HepG2 (cell line): ENCODE results near the gene PLCB4. TPM values are rescaled to one million over a fixed set of nuclear protein-coding genes. Genes with fewer than 3 reads are reported as not detected.

Experiments
- ATAC-seq: fragments of 200-7000 bp; cut with Tn5 transposase; 3 replicates; pipeline ENCODE4 v1.9.1; 2020; ENCODE audit warnings: mild to moderate bottlenecking, moderate library complexity
- BruUV-seq: library from RNA; stranded (reverse); fragments of 400-500 nt; replicated peaks from 2 replicates; lab custom pipeline; 2021; lab: Mats Ljungman, UMichigan
- CTCF ChIA-PET: fragments of 300-600 bp; formaldehyde crosslinking; extraction: SDS; loops from one replicate; lab custom pipeline; 2021; ENCODE audit warnings: low total read pairs, inconsistent platforms, low intra/inter-chr PET ratio; lab: Yijun Ruan, JAX
- POLR2A ChIA-PET: fragments of 350-600 bp; sonication (Branson Sonifier 250); formaldehyde crosslinking; loops from one replicate; lab custom pipeline; 2020; ENCODE audit warnings: antibody characterized with exemption, inconsistent platforms; lab: Yijun Ruan, JAX
- DNase-seq: peaks from one replicate; pipeline ENCODE4 v3.0.0-alpha.2; 2015; ENCODE audit warnings: low spot score
- FAIRE-seq: peaks from 3 replicates; lab custom pipeline; 2011; peaks lifted over from hg19 to GRCh38; lab: Jason Lieb, UNC
- H2AFZ ChIP-seq: one replicate; pipeline ENCODE4 v1.6.1; 2011; ENCODE audit warnings: low read length, inconsistent platforms
- H3K27ac ChIP-seq: fragments of 300-600 bp; 3 replicates; pipeline ENCODE4 v1.8.0; 2011; ENCODE audit warnings: mixed run types, mild to moderate bottlenecking, mixed read lengths, low read length, inconsistent platforms; ENCODE audit not compliant: insufficient read depth; ENCODE audit errors: extremely low read length
- H3K27me3 ChIP-seq, 2 experiments: fragments of 200-600 bp in 1 of 2; 2 replicates in 1 of 2; 3 replicates in 1 of 2; pipeline versions ENCODE4 v1.6.0 to v1.8.0; 2011; ENCODE audit warnings: low read length in 2 of 2, mild to moderate bottlenecking in 2 of 2, moderate library complexity in 2 of 2, inconsistent platforms in 1 of 2; ENCODE audit not compliant: insufficient read depth in 2 of 2, control insufficient read depth in 1 of 2
- H3K36me3 ChIP-seq, 2 experiments: fragments of 200-600 bp in 1 of 2; replicated peaks in 1 of 2; 2 replicates in 1 of 2; 3 replicates in 1 of 2; pipeline versions ENCODE4 v1.5.1 to v1.8.0; 2011; ENCODE audit warnings: low read length in 2 of 2, inconsistent platforms in 1 of 2; ENCODE audit not compliant: insufficient read depth in 2 of 2, control insufficient read depth in 1 of 2
- H3K4me1 ChIP-seq: 2 replicates; pipeline ENCODE4 v1.5.1; 2012; ENCODE audit warnings: low read length, inconsistent platforms; ENCODE audit not compliant: insufficient read depth
- H3K4me2 ChIP-seq: 2 replicates; pipeline ENCODE4 v1.6.0; 2011; ENCODE audit warnings: low read depth, low read length, inconsistent platforms
- H3K4me3 ChIP-seq, 3 experiments: fragments of 200-600 bp in 1 of 3; sonication (generic), shearing (Covaris generic) in 1 of 3; replicated peaks in 1 of 3; 2 replicates each; pipeline ENCODE4 v1.5.1; 2011 to 2016; ENCODE audit warnings: low read length in 3 of 3, inconsistent platforms in 2 of 3, low read depth in 2 of 3, mild to moderate bottlenecking in 2 of 3, control low read depth in 1 of 3, mixed read lengths in 1 of 3; ENCODE audit not compliant: insufficient read depth in 1 of 3
- H3K79me2 ChIP-seq: one replicate; pipeline ENCODE4 v1.6.1; 2011; ENCODE audit warnings: low read length, inconsistent platforms; ENCODE audit not compliant: insufficient read depth
- H3K9ac ChIP-seq: 2 replicates; pipeline ENCODE4 v1.6.0; 2011; ENCODE audit warnings: mild to moderate bottlenecking, low read depth, low read length, inconsistent platforms; ENCODE audit not compliant: insufficient read depth
- H3K9me3 ChIP-seq: 2 replicates; pipeline ENCODE4 v1.5.1; 2012; ENCODE audit warnings: mild to moderate bottlenecking, low read length
- H4K20me1 ChIP-seq: 2 replicates; pipeline ENCODE4 v1.6.0; 2011; ENCODE audit warnings: inconsistent platforms, mild to moderate bottlenecking, low read length, moderate library complexity; ENCODE audit not compliant: insufficient read depth
- AFF4 ChIP-seq: sonication (generic); formaldehyde crosslinking; IDR thresholded peaks from 2 replicates; pipeline ENCODE4 v1.4.0; 2020; ENCODE audit warnings: missing genetic modification reagents
- ARNTL ChIP-seq: sonication (generic); formaldehyde crosslinking; IDR thresholded peaks from 2 replicates; pipeline ENCODE4 v1.4.0; 2020; ENCODE audit warnings: mild to moderate bottlenecking, missing genetic modification reagents
- ATF4 ChIP-seq, 2 experiments: fragments of 450-650 bp in 1 of 2; sonication (generic) in 1 of 2; formaldehyde crosslinking; IDR thresholded peaks; 2 replicates each; pipeline versions ENCODE4 v1.5.0 to v1.8.0; 2020 to 2022; ENCODE audit warnings: mild to moderate bottlenecking in 1 of 2, missing genetic modification reagents in 1 of 2
- ATF7-NPFF ChIP-seq: sonication (generic); formaldehyde crosslinking; IDR thresholded peaks from 2 replicates; pipeline ENCODE4 v1.8.1; 2023; ENCODE audit warnings: mild to moderate bottlenecking, low read depth, missing genetic modification reagents, moderate library complexity
- CERS6 ChIP-seq: sonication (generic); formaldehyde crosslinking; IDR thresholded peaks from 2 replicates; pipeline ENCODE4 v1.5.0; 2020; ENCODE audit warnings: missing genetic modification reagents
- LRRFIP1 ChIP-seq: sonication (generic); formaldehyde crosslinking; conservative IDR thresholded peaks from 2 replicates; pipeline ENCODE4 v1.4.0; 2020; ENCODE audit warnings: missing genetic modification reagents
- NFE2L1 ChIP-seq: sonication (generic); formaldehyde crosslinking; IDR thresholded peaks from 2 replicates; pipeline ENCODE4 v1.4.0; 2020; ENCODE audit warnings: missing genetic modification reagents, mild to moderate bottlenecking, borderline replicate concordance
- NFIC ChIP-seq: IDR thresholded peaks from 2 replicates; pipeline ENCODE4 v1.6.1; 2012; ENCODE audit warnings: mild to moderate bottlenecking, low read length, inconsistent platforms
- POLR2G ChIP-seq: fragments of 200-400 bp; formaldehyde crosslinking; IDR thresholded peaks from 2 replicates; pipeline ENCODE4 v1.6.1; 2018; ENCODE audit warnings: mild to moderate bottlenecking, low read depth, low read length, moderate library complexity
- TEAD2 ChIP-seq: sonication (generic); formaldehyde crosslinking; IDR thresholded peaks from 2 replicates; pipeline ENCODE4 v1.9.0; 2021; ENCODE audit warnings: missing genetic modification reagents
- YEATS2 ChIP-seq: sonication (generic); formaldehyde crosslinking; IDR thresholded peaks from 2 replicates; pipeline ENCODE4 v1.4.0; 2020; ENCODE audit warnings: missing genetic modification reagents, borderline replicate concordance
- ZNF331 ChIP-seq: sonication (generic); formaldehyde crosslinking; IDR thresholded peaks from 2 replicates; pipeline ENCODE4 v1.4.0; 2020; ENCODE audit warnings: missing genetic modification reagents
- ZNF629 ChIP-seq: sonication (generic); formaldehyde crosslinking; conservative IDR thresholded peaks from 2 replicates; pipeline ENCODE4 v1.5.0; 2020; ENCODE audit warnings: missing genetic modification reagents
- WGBS: methylation state at CpG from one replicate; pipeline ENCODE4 v1.1.6; 2017; ENCODE audit warnings: low lambda C conversion rate; 5-methylcytosine and 5-hydroxymethylcytosine counted together
- in situ Hi-C: cut with HindIII; loops from 2 replicates; pipeline ENCODE4 v1.10.0; 2017; ENCODE audit warnings: low pct_unique_long_range_greater_than_20kb; ENCODE audit not compliant: extremely low pct_ligation_motif_present
- intact Hi-C: fragments of 100-400 bp; cut with micrococcal nuclease; formaldehyde crosslinking; loops from one replicate; pipeline ENCODE4 v1.10.0; 2022; ENCODE audit not compliant: unreplicated experiment
- polyA plus RNA-seq, 8 experiments: library from polyadenylated mRNA; depleted of rRNA in 3 of 8; stranded (reverse) in 7 of 8; unstranded in 1 of 8; fragments of >200 nt; fragmentation: Illumina TruSeq in 4 of 8; extraction: Trizol in 4 of 8; gene quantifications; 2 replicates each; pipeline versions ENCODE4 v1.2.1 to v1.2.3, GENCODE V29; 2011 to 2016; ENCODE audit warnings: low read depth in 4 of 8, missing spikeins in 1 of 8, mixed read lengths in 1 of 8; ENCODE audit not compliant: insufficient read depth in 1 of 8
- total RNA-seq, 5 experiments: library from RNA; depleted of rRNA; stranded (reverse); fragments of >200 nt; fragmentation: Illumina TruSeq; extraction: Trizol; gene quantifications; 2 replicates each; pipeline ENCODE4 v1.2.3, GENCODE V29; 2016; ENCODE audit warnings: low read depth in 1 of 5

PLCB4 gene
- total and polyA plus RNA-seq, 2 of the 13 experiments (the other 11 are each of a cell fraction or from before 2014, with no cell fraction given) = 0.01 TPM; not detected in 1

- Histone ChIP-seq H3K4me1 (no peaks in the 10 kb centered on the region), H2AFZ (no peak overlapping the region), H3K9ac (no peak overlapping the region), H4K20me1 (no peaks in the 10 kb centered on the region), H3K4me3 (no peak overlapping the region), H3K4me2 (no peak overlapping the region), H3K36me3 (no peaks in the 10 kb centered on the region), H3K79me2 (no peaks in the 10 kb centered on the region), H3K9me3 (no peaks in the 10 kb centered on the region), H3K27ac (no peak overlapping the region), H3K27me3 (0 out of 5 replicates have a peak, but pooled peaks cover 0 to 10% of the 10 kb centered on the region in 2 experiments)
- DNase-seq = no peak
- ChIA-PET POLR2A (no interaction called here), CTCF (no interaction called here)
- no TSS peak for BruUV-seq
- in situ Hi-C loops = no loop called here
- WGBS = 2% methylated on average over 3 of the region's 3 CpGs
- intact Hi-C loops = no loop called here
- ATAC-seq = no peak
- FAIRE-seq = no peak
- TF ChIP-seq ARNTL (CRISPR knock-in tag) = no peak
- TF ChIP-seq YEATS2 (CRISPR knock-in tag) = no peak
- TF ChIP-seq LRRFIP1 (CRISPR knock-in tag) = no peak
- TF ChIP-seq NFIC = no peak
- TF ChIP-seq NFE2L1 = no peak
- no peak for TF ChIP-seq ATF4 (CRISPR knock-in tag; IDR thresholded peaks at IDR 0.05)
- no peak for TF ChIP-seq ZNF629 (CRISPR knock-in tag)
- no peak for TF ChIP-seq POLR2G
- no peak for TF ChIP-seq ATF7-NPFF
- no peak for TF ChIP-seq TEAD2 (CRISPR knock-in tag)
- no peak for TF ChIP-seq AFF4 (CRISPR knock-in tag)
- no peak for TF ChIP-seq ZNF331 (CRISPR knock-in tag)
- no peak for TF ChIP-seq CERS6
These were observed 270.8 kb downstream of the PLCB4 start for GRCh38 chr20:9339708-9340107.
